GM12892 (cell line): ENCODE results near the gene TFAM.
"Not testable (repeated sequence)": the region's sequence is repeated elsewhere in the genome, so short reads cannot be mapped to it uniquely, and the experiment has no call there.

ENCODE experiments used
- DNase-seq: peaks from one replicate; pipeline ENCODE4 v3.0.0; 2011; ENCODE audit not compliant: insufficient read length
- FAIRE-seq: peaks from 2 replicates; lab custom pipeline; 2011; peaks lifted over from hg19 to GRCh38; lab: Jason Lieb, UNC
- POLR2A ChIP-seq: IDR thresholded peaks from 2 replicates; pipeline ENCODE4 v1.6.1; 2011; ENCODE audit warnings: low read depth, low read length, control low read depth
- POLR2AphosphoS5 ChIP-seq: IDR thresholded peaks from 2 replicates; pipeline ENCODE4 v1.6.1; 2011; ENCODE audit warnings: low read depth, low read length, control low read depth
- TAF1 ChIP-seq: IDR thresholded peaks from 2 replicates; pipeline ENCODE4 v1.6.1; 2011; ENCODE audit warnings: low read depth, mild to moderate bottlenecking, control low read depth, low read length, borderline replicate concordance

The TFAM gene

GRCh38 chr10:58415757-58416156 lies 30.5 kb downstream of the TFAM start:
- DNase-seq (no peak), FAIRE-seq (no peak)
- no peak for TF ChIP-seq TAF1
- TF ChIP-seq POLR2A: no peak
- TF ChIP-seq POLR2AphosphoS5: no peak

GRCh38 chr10:58417902-58418301 lies 32.7 kb downstream of the TFAM start:
- not testable (repeated sequence) for FAIRE-seq

GRCh38 chr10:58424176-58424575 lies 39.0 kb downstream of the TFAM start:
- TF ChIP-seq POLR2AphosphoS5: no peak
- no peak for TF ChIP-seq POLR2A
- no peak for TF ChIP-seq TAF1
- FAIRE-seq (no peak), DNase-seq (no peak)

More at GRCh38 chr10:58417902-58418301, 32.7 kb downstream of the TFAM start:
- DNase-seq: not testable (repeated sequence)

- FAIRE-seq, DNase-seq: not testable (repeated sequence)
Observed at GRCh38 chr10:58428436-58428835, 43.2 kb downstream of the TFAM start.

- FAIRE-seq (no peak), DNase-seq (no peak)
- no peak for TF ChIP-seq POLR2AphosphoS5
- TF ChIP-seq POLR2A: no peak
- TF ChIP-seq TAF1: no peak
Observed at GRCh38 chr10:58431903-58432302, 46.7 kb downstream of the TFAM start.

- FAIRE-seq (no peak), DNase-seq (no peak)
- TF ChIP-seq POLR2A: no peak
Observed at GRCh38 chr10:58433066-58433465, 47.9 kb downstream of the TFAM start.

GRCh38 chr10:58433571-58433970 lies 48.4 kb downstream of the TFAM start:
- TF ChIP-seq POLR2A (no peak), POLR2AphosphoS5 (no peak), TAF1 (no peak)
- DNase-seq (no peak), FAIRE-seq (no peak)

GRCh38 chr10:58435297-58435985 lies 50.2 kb downstream of the TFAM start:
- DNase-seq (no peak), FAIRE-seq (no peak)
- no peak for TF ChIP-seq TAF1
- no peak for TF ChIP-seq POLR2AphosphoS5
- no peak for TF ChIP-seq POLR2A

- FAIRE-seq: no peak
- TF ChIP-seq POLR2A (no peak), POLR2AphosphoS5 (no peak), TAF1 (no peak)
- no peak for DNase-seq
Observed at GRCh38 chr10:58436071-58436470, 50.9 kb downstream of the TFAM start.

- DNase-seq: no peak
- TF ChIP-seq POLR2A: no peak
- TF ChIP-seq TAF1: no peak
- no peak for TF ChIP-seq POLR2AphosphoS5
- no peak for FAIRE-seq
Observed at GRCh38 chr10:58438340-58438871, 53.2 kb downstream of the TFAM start.

- TF ChIP-seq POLR2A (no peak), TAF1 (no peak), POLR2AphosphoS5 (no peak)
- FAIRE-seq (no peak), DNase-seq (no peak)
Observed at GRCh38 chr10:58438986-58439385, 53.8 kb downstream of the TFAM start.

- TF ChIP-seq TAF1 (no peak), POLR2A (no peak), POLR2AphosphoS5 (no peak)
- DNase-seq (no peak), FAIRE-seq (no peak)
Observed at GRCh38 chr10:58439632-58440364, 54.6 kb downstream of the TFAM start.
